K562 (cell line): ENCODE measurements around the gene SORCS2. TPM values are rescaled to one million over a fixed set of nuclear protein-coding genes. Genes with fewer than 3 reads are reported as not detected.

Experiments used
- ATAC-seq: fragments of 200-7000 bp; cut with Tn5 transposase; 3 replicates; pipeline ENCODE4 v1.9.1; 2020; ENCODE audit warnings: moderate library complexity
- BruUV-seq: library from RNA; stranded (reverse); fragments of 400-500 nt; replicated peaks from 2 replicates; lab custom pipeline; 2021; lab: Mats Ljungman, UMichigan
- CTCF ChIA-PET: fragments of 300-600 bp; formaldehyde crosslinking; extraction: SDS; loops from one replicate; lab custom pipeline; 2021; ENCODE audit warnings: low intra/inter-chr PET ratio; lab: Yijun Ruan, JAX
- POLR2A ChIA-PET: fragments of 300-600, 350-650 bp; sonication (Branson Sonifier 250); formaldehyde crosslinking; extraction: SDS; loops from one replicate; lab custom pipeline; 2021; ENCODE audit warnings: antibody characterized with exemption, inconsistent platforms; lab: Yijun Ruan, JAX
- DNase-seq, 4 experiments: peaks; one replicate each; pipeline versions ENCODE4 v3.0.0 to v3.0.0-alpha.2; 2011 to 2018; ENCODE audit warnings: low spot score in 3 of 4, mixed read lengths in 3 of 4; ENCODE audit errors: extremely low read depth in 1 of 4
- FAIRE-seq: peaks from 2 replicates; lab custom pipeline; 2011; peaks lifted over from hg19 to GRCh38; lab: Jason Lieb, UNC
- H2AFZ ChIP-seq: 2 replicates; pipeline ENCODE4 v1.6.0; 2011; ENCODE audit warnings: low read depth, low read length, control low read depth, inconsistent platforms
- H3K27ac ChIP-seq: fragments of 200-600 bp; 3 replicates; pipeline ENCODE4 v1.8.0; 2011; ENCODE audit warnings: low read depth, mild to moderate bottlenecking, control low read depth, inconsistent platforms, low read length, moderate library complexity, mixed read lengths; ENCODE audit errors: extremely low read depth
- H3K27me3 ChIP-seq, 2 experiments: fragments of 300-600 bp in 1 of 2; 2 replicates in 1 of 2; 3 replicates in 1 of 2; pipeline versions ENCODE4 v1.6.0 to v1.8.0; 2011; ENCODE audit warnings: inconsistent platforms in 2 of 2, low read length in 2 of 2, mild to moderate bottlenecking in 1 of 2, mixed read lengths in 1 of 2, moderate library complexity in 1 of 2; ENCODE audit not compliant: control insufficient read depth in 2 of 2, insufficient read depth in 2 of 2
- H3K36me3 ChIP-seq: fragments of 300-600 bp; 3 replicates; pipeline ENCODE4 v1.8.0; 2011; ENCODE audit warnings: mild to moderate bottlenecking, low read length, inconsistent platforms; ENCODE audit not compliant: control insufficient read depth, insufficient read depth
- H3K4me1 ChIP-seq, 2 experiments: fragments of 200-600 bp in 1 of 2; replicated peaks in 1 of 2; 2 replicates in 1 of 2; 3 replicates in 1 of 2; pipeline versions ENCODE4 v1.5.1 to v1.8.0; 2011; ENCODE audit warnings: inconsistent platforms in 2 of 2, low read length in 2 of 2, mild to moderate bottlenecking in 1 of 2, mixed read lengths in 1 of 2, moderate library complexity in 1 of 2; ENCODE audit not compliant: control insufficient read depth in 2 of 2, insufficient read depth in 2 of 2
- H3K4me2 ChIP-seq: 2 replicates; pipeline ENCODE4 v1.6.1; 2011; ENCODE audit warnings: low read length, control low read depth, inconsistent platforms, mixed read lengths; ENCODE audit not compliant: insufficient read depth
- H3K4me3 ChIP-seq: fragments of 200-600 bp; sonication (generic), shearing (Covaris generic); 2 replicates; pipeline ENCODE4 v1.5.1; 2016; ENCODE audit warnings: control low read depth, inconsistent platforms
- H3K79me2 ChIP-seq: fragments of 200-600 bp; 3 replicates; pipeline ENCODE4 v1.8.0; 2011; ENCODE audit warnings: low read length, inconsistent platforms; ENCODE audit not compliant: control insufficient read depth, insufficient read depth
- H3K9ac ChIP-seq, 2 experiments: 2 replicates each; pipeline versions ENCODE4 v1.6.0 to v1.6.1; 2011; ENCODE audit warnings: low read depth in 2 of 2, low read length in 2 of 2, control low read depth in 1 of 2, inconsistent platforms in 1 of 2, mild to moderate bottlenecking in 1 of 2, mixed read lengths in 1 of 2; ENCODE audit not compliant: insufficient read depth in 1 of 2
- H3K9me1 ChIP-seq: one replicate; pipeline ENCODE4 v1.6.0; 2011; ENCODE audit warnings: inconsistent platforms, mild to moderate bottlenecking, low read length, moderate library complexity; ENCODE audit not compliant: control insufficient read depth, insufficient read depth
- H3K9me3 ChIP-seq: replicated peaks from 2 replicates; pipeline ENCODE4 v1.5.1; 2011; ENCODE audit warnings: low read depth, low read length, inconsistent platforms; ENCODE audit not compliant: control insufficient read depth, insufficient read depth
- H4K20me1 ChIP-seq: replicated peaks from 2 replicates; pipeline ENCODE4 v1.6.1; 2011; ENCODE audit warnings: low read length, inconsistent platforms, mixed read lengths; ENCODE audit not compliant: control insufficient read depth, insufficient read depth
- BRD4 ChIP-seq: fragments of 200-600 bp; sonication (generic); IDR thresholded peaks from 2 replicates; pipeline ENCODE4 v1.6.1; 2017; ENCODE audit warnings: inconsistent platforms
- CREB1 ChIP-seq, 2 experiments: sonication (generic) in 1 of 2; formaldehyde crosslinking in 1 of 2; IDR thresholded peaks; 2 replicates each; pipeline versions ENCODE4 v1.6.1 to v1.8.0; 2012 to 2022; ENCODE audit warnings: inconsistent platforms in 1 of 2, mild to moderate bottlenecking in 1 of 2, missing genetic modification reagents in 1 of 2, moderate library complexity in 1 of 2
- FOXA1 ChIP-seq: fragments of 450-650 bp; IDR thresholded peaks from 2 replicates; pipeline ENCODE4 v1.6.1; 2016; ENCODE audit warnings: mild to moderate bottlenecking, borderline replicate concordance
- HDAC2 ChIP-seq: fragments of 450-650 bp; IDR thresholded peaks from 2 replicates; pipeline ENCODE4 v1.6.1; 2016; ENCODE audit warnings: mild to moderate bottlenecking
- HDAC8 ChIP-seq: fragments of 450-650 bp; IDR thresholded peaks from 2 replicates; pipeline ENCODE4 v1.6.1; 2016; ENCODE audit warnings: mild to moderate bottlenecking, missing genetic modification characterization, moderate library complexity, missing compliant biosample characterization
- HDGF ChIP-seq: fragments of 450-650 bp; IDR thresholded peaks from 2 replicates; pipeline ENCODE4 v1.6.1; 2016
- HNRNPLL ChIP-seq: fragments of 200-400 bp; formaldehyde crosslinking; IDR thresholded peaks from 2 replicates; pipeline ENCODE4 v1.6.1; 2017; ENCODE audit warnings: low read length, low read depth, mild to moderate bottlenecking; ENCODE audit not compliant: poor library complexity, severe bottlenecking
- NONO ChIP-seq, 2 experiments: fragments of 200-400 bp in 1 of 2; fragments of 450-650 bp in 1 of 2; formaldehyde crosslinking in 1 of 2; IDR thresholded peaks; 2 replicates each; pipeline ENCODE4 v1.6.1; 2017; ENCODE audit warnings: low read depth in 2 of 2, mild to moderate bottlenecking in 2 of 2, moderate library complexity in 2 of 2, low read length in 1 of 2
- NUFIP1 ChIP-seq: fragments of 450-650 bp; IDR thresholded peaks from 2 replicates; pipeline ENCODE4 v1.6.1; 2018; ENCODE audit not compliant: partially characterized antibody
- POLR2AphosphoS2 ChIP-seq: IDR thresholded peaks from 2 replicates; pipeline ENCODE4 v1.6.1; 2012; ENCODE audit warnings: low read length, improper control_type of control experiment
- RBM34 ChIP-seq: fragments of 200-400 bp; formaldehyde crosslinking; IDR thresholded peaks from 2 replicates; pipeline ENCODE4 v1.6.1; 2018; ENCODE audit warnings: low read length, borderline replicate concordance; ENCODE audit not compliant: insufficient read depth
- RFX7 ChIP-seq: fragments of 250-450 bp; sonication (Bioruptor Pico); IDR thresholded peaks from 2 replicates; pipeline ENCODE4 v1.5.1; 2021; ENCODE audit warnings: mild to moderate bottlenecking
- YBX1 ChIP-seq: fragments of 450-650 bp; IDR thresholded peaks from 2 replicates; pipeline ENCODE4 v1.7.1; 2016; ENCODE audit warnings: mild to moderate bottlenecking
- ZFX ChIP-seq: sonication (generic); formaldehyde crosslinking; IDR thresholded peaks from 2 replicates; pipeline ENCODE4 v1.8.0; 2022; ENCODE audit warnings: mild to moderate bottlenecking, missing genetic modification reagents, moderate library complexity
- ZNF444 ChIP-seq: fragments of 250-450 bp; sonication (Bioruptor Pico); IDR thresholded peaks from 2 replicates; pipeline ENCODE4 v1.4.0; 2020; ENCODE audit warnings: mild to moderate bottlenecking, moderate library complexity
- ZNF785 ChIP-seq: fragments of 250-450 bp; sonication (Bioruptor Pico); IDR thresholded peaks from 2 replicates; pipeline ENCODE4 v1.4.0; 2020; ENCODE audit warnings: mild to moderate bottlenecking
- WGBS: fragments of 100-300 bp; shearing (Covaris generic); methylation state at CpG from one replicate; pipeline ENCODE4 v1.1.6; 2016; ENCODE audit warnings: low coverage, mixed read lengths; ENCODE audit not compliant: insufficient coverage; ENCODE audit errors: missing lambda C conversion rate; 5-methylcytosine and 5-hydroxymethylcytosine counted together
- in situ Hi-C: fragments of 300-500 bp; cut with MboI; formaldehyde crosslinking; loops from 4 replicates; pipeline ENCODE4 v1.15.0; 2018; ENCODE audit warnings: inconsistent platforms, mixed read lengths
- intact Hi-C: fragments of 100-400 bp; cut with micrococcal nuclease; formaldehyde crosslinking; loops from 2 replicates; pipeline ENCODE4 v1.14.2; 2022
- polyA plus RNA-seq, 8 experiments: library from polyadenylated mRNA; depleted of rRNA in 4 of 8; stranded (reverse) in 5 of 8; unstranded in 3 of 8; fragments of >200 nt; fragmentation: Nextera tagmentation in 2 of 8; fragmentation: Illumina TruSeq in 1 of 8; extraction: Ambion mirVana in 2 of 8; extraction: Trizol in 1 of 8; gene quantifications; 2 replicates each; pipeline versions ENCODE4 v1.2.1 to v1.2.3, GENCODE V29; 2011 to 2014; ENCODE audit warnings: inconsistent platforms in 1 of 8, missing spikeins in 1 of 8
- total RNA-seq, 7 experiments: library from RNA; depleted of rRNA in 6 of 7; stranded (reverse); fragments of >200 nt in 6 of 7; fragmentation: Illumina TruSeq in 2 of 7; extraction: Trizol in 2 of 7; gene quantifications; 2 replicates each; pipeline versions ENCODE4 v1.2.1 to v1.2.3, GENCODE V29; 2011 to 2021; ENCODE audit warnings: low replicate concordance in 1 of 7
- TF ChIP-seq, protein P1 (sequence below): fragments of 450-650 bp; formaldehyde crosslinking; IDR thresholded peaks from 2 replicates; pipeline ENCODE4 v1.4.0; 2020; ENCODE audit warnings: mild to moderate bottlenecking

Gene SORCS2
- total and polyA plus RNA-seq, 9 of the 15 experiments (the other 6 are each of a cell fraction or from before 2014, with no cell fraction given) = not detected

DNA sequence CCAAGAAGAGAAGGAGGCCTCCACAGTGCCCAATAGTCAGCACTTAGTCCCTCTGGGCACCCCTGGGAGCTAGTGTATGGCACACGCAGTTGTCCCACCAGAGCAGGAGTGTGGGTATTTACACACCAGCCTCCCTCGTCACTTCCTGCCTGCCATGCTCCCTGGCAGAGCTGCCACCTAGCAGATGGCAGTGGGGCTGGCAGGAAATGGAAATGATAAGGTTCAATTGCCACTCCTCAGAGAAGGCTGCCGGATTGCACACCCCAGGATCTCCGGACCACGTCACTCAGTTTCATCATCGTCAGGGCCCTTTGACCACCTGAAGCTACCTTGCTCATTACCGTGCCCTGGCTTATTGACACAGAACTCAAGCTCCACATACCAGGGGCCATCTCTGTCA lies 415.7 kb downstream of the SORCS2 start:
- H3K4me1 ChIP-seq = no peaks in the 10 kb centered on the region
- H3K79me2 ChIP-seq = no peaks in the 10 kb centered on the region
- no peak overlapping the region for H3K4me2 ChIP-seq
- no peaks in the 10 kb centered on the region for H3K9me1 ChIP-seq
- no TSS peak for BruUV-seq
- in situ Hi-C loops = no loop called here
- peaks cover 0 to 47% of the 10 kb centered on the region in 2 experiments; a peak in 2 of 5 replicates for H3K27me3 ChIP-seq
- no peaks in the 10 kb centered on the region; the same call in 1 of the 2 replicates for H4K20me1 ChIP-seq
- no peaks in the 10 kb centered on the region for H3K9me3 ChIP-seq
- 3% methylated on average over 7 of the region's 7 CpGs for WGBS
- no peak overlapping the region for H2AFZ ChIP-seq
- no peak for FAIRE-seq
- intact Hi-C loops = no loop called here
- no peak overlapping the region for H3K4me3 ChIP-seq
- H3K9ac ChIP-seq = no peak overlapping the region
- no peak for DNase-seq
- no peak for TF ChIP-seq ZNF785
- TF ChIP-seq, all 486 proteins: peak for 0
- ChIA-PET POLR2A (no interaction called here), CTCF (no interaction called here)
- no peak overlapping the region for H3K27ac ChIP-seq
- ATAC-seq = no peak
- no peaks in the 10 kb centered on the region for H3K36me3 ChIP-seq

DNA sequence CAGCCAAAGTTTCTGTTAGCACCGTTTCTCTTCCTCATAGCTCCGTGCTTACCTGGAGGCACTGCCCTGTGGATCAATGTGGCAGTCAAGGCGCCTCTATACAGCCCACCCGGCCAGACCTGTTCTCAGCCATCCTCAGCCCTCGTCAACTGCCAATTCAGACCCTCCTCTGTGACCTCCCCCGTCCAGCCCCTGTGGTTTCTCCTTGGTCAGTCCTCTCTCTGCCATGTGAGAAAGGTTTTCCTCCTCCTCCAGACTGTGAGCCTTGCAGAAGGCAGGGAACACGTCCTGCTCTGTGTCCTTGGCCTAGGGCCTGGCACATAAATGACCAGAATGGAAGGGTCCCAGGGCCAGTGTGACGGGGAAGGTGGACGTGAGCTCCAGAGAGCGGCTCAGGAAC lies 417.0 kb downstream of the SORCS2 start:
- no peak overlapping the region for H3K27ac ChIP-seq
- no peaks in the 10 kb centered on the region for H3K79me2 ChIP-seq
- no peaks in the 10 kb centered on the region for H3K4me1 ChIP-seq
- H3K9ac ChIP-seq = no peak overlapping the region
- H3K4me2 ChIP-seq = no peak overlapping the region
- H3K36me3 ChIP-seq = no peaks in the 10 kb centered on the region
- ATAC-seq (no peak), FAIRE-seq (no peak), DNase-seq (no peak)
- no peak overlapping the region for H2AFZ ChIP-seq
- 3% methylated on average over 8 of the region's 10 CpGs for WGBS
- H4K20me1 ChIP-seq = no peaks in the 10 kb centered on the region; the same call in 1 of the 2 replicates
- in situ Hi-C loops (no loop called here), intact Hi-C loops (no loop called here)
- no peaks in the 10 kb centered on the region for H3K9me3 ChIP-seq
- no peak overlapping the region for H3K4me3 ChIP-seq
- BruUV-seq = no TSS peak
- peaks cover 0 to 42% of the 10 kb centered on the region in 2 experiments; a peak in 2 of 5 replicates for H3K27me3 ChIP-seq
- H3K9me1 ChIP-seq = no peaks in the 10 kb centered on the region
- CTCF ChIA-PET = no interaction called here
- POLR2A ChIA-PET = no interaction called here
- TF ChIP-seq RBM34 (no peak), RFX7 (CRISPR knock-in tag) (no peak), YBX1 (no peak), HDAC8 (tag) (no peak), HDAC2 (no peak), NUFIP1 (no peak), FOXA1 (no peak), CREB1 (IDR thresholded peaks at IDR 0.05) (no peak), CREB1 (CRISPR knock-in tag; IDR thresholded peaks at IDR 0.05) (no peak), NONO (IDR thresholded peaks at IDR 0.05; ENCODE audit: low read depth in 2 of 2, low read length in 1 of 2) (no peak), ZFX (CRISPR knock-in tag) (no peak), HDGF (no peak), BRD4 (no peak), POLR2AphosphoS2 (no peak), HNRNPLL (no peak), ZNF444 (CRISPR knock-in tag) (no peak)
- TF ChIP-seq, protein P1, sequence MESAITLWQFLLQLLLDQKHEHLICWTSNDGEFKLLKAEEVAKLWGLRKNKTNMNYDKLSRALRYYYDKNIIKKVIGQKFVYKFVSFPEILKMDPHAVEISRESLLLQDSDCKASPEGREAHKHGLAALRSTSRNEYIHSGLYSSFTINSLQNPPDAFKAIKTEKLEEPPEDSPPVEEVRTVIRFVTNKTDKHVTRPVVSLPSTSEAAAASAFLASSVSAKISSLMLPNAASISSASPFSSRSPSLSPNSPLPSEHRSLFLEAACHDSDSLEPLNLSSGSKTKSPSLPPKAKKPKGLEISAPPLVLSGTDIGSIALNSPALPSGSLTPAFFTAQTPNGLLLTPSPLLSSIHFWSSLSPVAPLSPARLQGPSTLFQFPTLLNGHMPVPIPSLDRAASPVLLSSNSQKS (CRISPR knock-in tag) = no peak
